SK-N-MC (cell line): Measurements from ENCODE around the gene PLAAT4.

ENCODE experiments used
- EZH2 ChIP-seq: fragments of 200-600 bp; sonication (generic); IDR thresholded peaks from one replicate; pipeline ENCODE4 v1.6.1; 2017; ENCODE audit warnings: antibody characterized with exemption
- FOXP2 ChIP-seq: optimal IDR thresholded peaks from 2 replicates; pipeline ENCODE3; 2011; ENCODE audit warnings: mild to moderate bottlenecking, moderate library complexity; ENCODE audit not compliant: insufficient read depth; ENCODE audit errors: extremely low read length, control extremely low read depth
- POLR2AphosphoS5 ChIP-seq: IDR thresholded peaks from 2 replicates; pipeline ENCODE4 v1.6.1; 2012; ENCODE audit warnings: mild to moderate bottlenecking, low read depth, low read length, borderline replicate concordance

DNA sequence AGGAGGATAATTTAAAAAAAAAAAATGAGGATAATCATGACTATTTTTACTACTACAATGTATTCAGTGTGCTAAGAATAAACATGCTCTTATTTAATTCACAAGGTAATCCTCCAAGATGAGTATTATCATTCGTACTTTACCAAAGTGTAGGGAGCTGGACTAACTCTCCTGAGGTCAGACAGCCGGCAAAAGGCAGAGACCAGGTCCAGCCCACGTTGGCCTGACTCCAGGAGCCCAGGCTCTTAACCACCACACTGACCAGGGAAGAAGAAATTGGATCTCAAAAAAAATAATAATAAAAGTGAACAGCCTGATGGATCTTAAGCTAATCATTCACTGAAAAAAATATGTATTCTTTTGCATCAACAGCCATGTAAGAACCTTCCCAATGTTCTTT is 52.4 kb downstream of the PLAAT4 start:
- no peak for TF ChIP-seq EZH2
- TF ChIP-seq POLR2AphosphoS5: no peak
- no peak for TF ChIP-seq FOXP2
